GM23338 (cell line): Measurements from ENCODE around the gene SLC5A6. TPM values are rescaled to one million over a fixed set of nuclear protein-coding genes. Genes with fewer than 3 reads are reported as not detected.

Source experiments
- ATAC-seq: fragments of 200-7000 bp; cut with Tn5 transposase; 3 replicates; pipeline ENCODE4 v1.9.1; 2020
- DNase-seq: peaks from one replicate; pipeline ENCODE4 v3.0.0-alpha.2; 2015; ENCODE audit warnings: low spot score
- H2AFZ ChIP-seq: fragments of 200-600 bp; sonication (generic); 2 replicates; pipeline ENCODE4 v1.8.0; 2016; ENCODE audit warnings: antibody characterized with exemption, mild to moderate bottlenecking, moderate library complexity
- H3F3A ChIP-seq: fragments of 200-600 bp; sonication (generic); replicated peaks from 2 replicates; pipeline ENCODE4 v1.8.0; 2017; ENCODE audit warnings: antibody characterized with exemption, mixed run types, low read depth
- H3K27ac ChIP-seq: fragments of 200-600 bp; sonication (generic); 2 replicates; pipeline ENCODE4 v1.6.1; 2016; ENCODE audit warnings: low read depth
- H3K27me3 ChIP-seq: fragments of 200-600 bp; sonication (generic); 2 replicates; pipeline ENCODE4 v1.8.0; 2016; ENCODE audit warnings: mild to moderate bottlenecking, mixed run types, moderate library complexity; ENCODE audit not compliant: insufficient read depth
- H3K36me3 ChIP-seq: fragments of 200-600 bp; sonication (generic); 2 replicates; pipeline ENCODE4 v1.8.0; 2016; ENCODE audit warnings: mild to moderate bottlenecking; ENCODE audit not compliant: insufficient read depth
- H3K4me1 ChIP-seq: fragments of 200-600 bp; sonication (generic); 2 replicates; pipeline ENCODE4 v1.8.0; 2016; ENCODE audit warnings: mild to moderate bottlenecking, moderate library complexity; ENCODE audit not compliant: insufficient read depth
- H3K4me2 ChIP-seq: fragments of 200-600 bp; sonication (generic); 2 replicates; pipeline ENCODE4 v1.7.1; 2017; ENCODE audit warnings: mixed run types
- H3K4me3 ChIP-seq: fragments of 200-600 bp; sonication (generic); 2 replicates; pipeline ENCODE4 v1.6.1; 2016; ENCODE audit warnings: mixed run types
- H3K79me2 ChIP-seq: fragments of 200-600 bp; sonication (generic); replicated peaks from 2 replicates; pipeline ENCODE4 v1.8.0; 2017; ENCODE audit warnings: mild to moderate bottlenecking; ENCODE audit not compliant: insufficient read depth
- H3K9me2 ChIP-seq: fragments of 200-600 bp; sonication (generic); 2 replicates; pipeline ENCODE4 v1.8.0; 2017; ENCODE audit not compliant: insufficient read depth
- H4K20me1 ChIP-seq: fragments of 200-600 bp; sonication (generic); replicated peaks from 2 replicates; pipeline ENCODE4 v1.8.0; 2017; ENCODE audit warnings: mild to moderate bottlenecking; ENCODE audit not compliant: insufficient read depth
- H3K27ac Mint-ChIP-seq: 2 replicates; pipeline ENCODE4 v1.8.0; 2020; ENCODE audit warnings: inconsistent platforms, mild to moderate bottlenecking, moderate library complexity, mixed read lengths
- H3K27me3 Mint-ChIP-seq: 3 replicates; pipeline ENCODE4 v1.8.0; 2022; ENCODE audit warnings: low read depth, mild to moderate bottlenecking, moderate library complexity, mixed read lengths, inconsistent platforms; ENCODE audit not compliant: insufficient read depth, poor library complexity
- H3K36me3 Mint-ChIP-seq: 3 replicates; pipeline ENCODE4 v1.8.0; 2021; ENCODE audit warnings: low read depth, mild to moderate bottlenecking, inconsistent platforms, moderate library complexity, mixed read lengths
- H3K4me1 Mint-ChIP-seq: 3 replicates; pipeline ENCODE4 v1.8.0; 2020; ENCODE audit warnings: mild to moderate bottlenecking, inconsistent platforms, mixed read lengths
- H3K4me3 Mint-ChIP-seq: 3 replicates; pipeline ENCODE4 v1.8.0; 2021; ENCODE audit warnings: moderate library complexity, mild to moderate bottlenecking, inconsistent platforms, mixed read lengths
- H3K9me3 Mint-ChIP-seq: 3 replicates; pipeline ENCODE4 v1.8.0; 2020; ENCODE audit warnings: moderate library complexity, mild to moderate bottlenecking, inconsistent platforms, mixed read lengths
- CREB1 ChIP-seq: fragments of 250-450 bp; sonication (Bioruptor Pico); IDR thresholded peaks from 2 replicates; pipeline ENCODE4 v1.5.0; 2020; ENCODE audit warnings: low read depth, mild to moderate bottlenecking, moderate library complexity
- CTCF ChIP-seq, 2 experiments: fragments of 200-600 bp in 1 of 2; sonication (generic) in 1 of 2; conservative IDR thresholded peaks; 2 replicates each; pipeline versions ENCODE4 v1.5.1 to v1.6.1; 2016 to 2017; ENCODE audit warnings: antibody characterized with exemption in 2 of 2, low read depth in 2 of 2, mild to moderate bottlenecking in 2 of 2, moderate library complexity in 1 of 2
- EZH2phosphoT487 ChIP-seq: fragments of 200-600 bp; sonication (generic); IDR thresholded peaks from one replicate; pipeline ENCODE4 v1.8.1; 2018; ENCODE audit warnings: antibody characterized with exemption; ENCODE audit not compliant: unreplicated experiment
- JUNB ChIP-seq: IDR thresholded peaks from one replicate; pipeline ENCODE4 v1.6.1; 2016; ENCODE audit warnings: antibody characterized with exemption; ENCODE audit not compliant: unreplicated experiment
- POLR2AphosphoS5 ChIP-seq: IDR thresholded peaks from 2 replicates; pipeline ENCODE4 v1.6.1; 2016; ENCODE audit warnings: antibody characterized with exemption, low read depth
- STAT1 ChIP-seq: IDR thresholded peaks from one replicate; pipeline ENCODE4 v1.6.1; 2016; ENCODE audit warnings: antibody characterized with exemption; ENCODE audit not compliant: unreplicated experiment
- ZNF114 ChIP-seq: fragments of 250-450 bp; sonication (Bioruptor Pico); IDR thresholded peaks from 2 replicates; pipeline ENCODE4 v1.5.0; 2020; ENCODE audit warnings: mild to moderate bottlenecking, moderate library complexity
- ZNF462 ChIP-seq: fragments of 250-450 bp; sonication (Bioruptor Pico); IDR thresholded peaks from 2 replicates; pipeline ENCODE4 v1.5.0; 2020; ENCODE audit warnings: mild to moderate bottlenecking, moderate library complexity
- polyA plus RNA-seq: library from polyadenylated mRNA; unstranded; fragments of >200 nt; fragmentation: Nextera tagmentation; extraction: Ambion mirVana; gene quantifications from 2 replicates; pipeline ENCODE4 v1.2.1, GENCODE V29; 2016
- total RNA-seq: library from RNA; depleted of rRNA; stranded (reverse); fragments of >200 nt; shearing (Covaris generic); gene quantifications from 2 replicates; pipeline ENCODE4 v1.2.3, GENCODE V29; 2014

Gene SLC5A6
- total and polyA plus RNA-seq, 2 experiments from 2014 or later, result 44.3 to 153 TPM

GRCh38 chr2:27240406-27240805 is 28.3 kb upstream of the SLC5A6 start (continued):
- TF ChIP-seq ZNF462 (CRISPR knock-in tag) (no peak), JUNB (no peak), CTCF (conservative IDR thresholded peaks at IDR 0.05; ENCODE audit: low read depth in 2 of 2) (no peak), EZH2phosphoT487 (no peak)

- H3K4me1 ChIP-seq, result no peaks in the 10 kb centered on the region
- TF ChIP-seq STAT1 (no peak), ZNF114 (CRISPR knock-in tag) (no peak), CREB1 (CRISPR knock-in tag) (no peak), EZH2phosphoT487 (no peak), POLR2AphosphoS5 (no peak), JUNB (no peak)
- Mint-ChIP-seq H3K27ac (no peak overlapping the region), H3K36me3 (peaks cover 100% of the 10 kb centered on the region), H3K27me3 (peaks cover 21% of the 10 kb centered on the region), H3K4me3 (no peak overlapping the region), H3K4me1 (no peaks in the 10 kb centered on the region), H3K9me3 (no peaks in the 10 kb centered on the region)
- H2AFZ ChIP-seq, result no peak overlapping the region
- H4K20me1 ChIP-seq, result no peaks in the 10 kb centered on the region; the same call in none of the 2 replicates
- no peaks in the 10 kb centered on the region for H3K27me3 ChIP-seq
- H3K9me2 ChIP-seq, result no peaks in the 10 kb centered on the region
- H3F3A ChIP-seq, result no peaks in the 10 kb centered on the region
- no peak overlapping the region for H3K4me2 ChIP-seq
- ATAC-seq, result no peak
- H3K36me3 ChIP-seq, result peaks cover 63% of the 10 kb centered on the region
- DNase-seq, result no peak
- no peaks in the 10 kb centered on the region for H3K79me2 ChIP-seq
- no peak overlapping the region for H3K27ac ChIP-seq
- H3K4me3 ChIP-seq, result no peak overlapping the region
Observed at GRCh38 chr2:27238976-27239375, 26.9 kb upstream of the SLC5A6 start.
